ENCODE measurements around the gene ZNF407.

- TF ChIP-seq, protein P1, sequence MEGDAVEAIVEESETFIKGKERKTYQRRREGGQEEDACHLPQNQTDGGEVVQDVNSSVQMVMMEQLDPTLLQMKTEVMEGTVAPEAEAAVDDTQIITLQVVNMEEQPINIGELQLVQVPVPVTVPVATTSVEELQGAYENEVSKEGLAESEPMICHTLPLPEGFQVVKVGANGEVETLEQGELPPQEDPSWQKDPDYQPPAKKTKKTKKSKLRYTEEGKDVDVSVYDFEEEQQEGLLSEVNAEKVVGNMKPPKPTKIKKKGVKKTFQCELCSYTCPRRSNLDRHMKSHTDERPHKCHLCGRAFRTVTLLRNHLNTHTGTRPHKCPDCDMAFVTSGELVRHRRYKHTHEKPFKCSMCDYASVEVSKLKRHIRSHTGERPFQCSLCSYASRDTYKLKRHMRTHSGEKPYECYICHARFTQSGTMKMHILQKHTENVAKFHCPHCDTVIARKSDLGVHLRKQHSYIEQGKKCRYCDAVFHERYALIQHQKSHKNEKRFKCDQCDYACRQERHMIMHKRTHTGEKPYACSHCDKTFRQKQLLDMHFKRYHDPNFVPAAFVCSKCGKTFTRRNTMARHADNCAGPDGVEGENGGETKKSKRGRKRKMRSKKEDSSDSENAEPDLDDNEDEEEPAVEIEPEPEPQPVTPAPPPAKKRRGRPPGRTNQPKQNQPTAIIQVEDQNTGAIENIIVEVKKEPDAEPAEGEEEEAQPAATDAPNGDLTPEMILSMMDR (IDR thresholded peaks at IDR 0.05) = no peak
- no peak for TF ChIP-seq POLR2A (IDR thresholded peaks at IDR 0.05)
Measured at GRCh38 chr18:74632856-74633255, 35.2 kb downstream of the ZNF407 start.

Measured in adrenal gland (tissue), 5 donors.